Measurements from ENCODE around the gene AQP3.

The AQP3 gene

GRCh38 chr9:33443047-33443446 lies 4.3 kb downstream of the AQP3 start:
- Histone ChIP-seq H3K9me3 (ENCODE audit: severe bottlenecking) (no peaks in the 10 kb centered on the region), H3K4me1 (ENCODE audit: insufficient read depth, poor library complexity, severe bottlenecking) (peaks cover 38% of the 10 kb centered on the region), H3K36me3 (ENCODE audit: low read depth) (no peaks in the 10 kb centered on the region), H3K27me3 (ENCODE audit: insufficient read depth, poor library complexity, severe bottlenecking) (no peaks in the 10 kb centered on the region), H3K27ac (ENCODE audit: poor library complexity, severe bottlenecking) (peak overlapping the region; percentile 12), H3K4me3 (ENCODE audit: severe bottlenecking) (no peak overlapping the region)
- TF ChIP-seq CTCF (IDR thresholded peaks at IDR 0.05; ENCODE audit: poor library complexity, severe bottlenecking) = no peak
- DNase-seq (ENCODE audit: low spot score) = peak; percentile 81
- peak; percentile 50 for ATAC-seq (ENCODE audit: low read depth)

GRCh38 chr9:33442125-33442524 lies 5.3 kb downstream of the AQP3 start:
- TF ChIP-seq CTCF (IDR thresholded peaks at IDR 0.05; ENCODE audit: poor library complexity, severe bottlenecking) = no peak
- ATAC-seq (ENCODE audit: low read depth) (no peak), DNase-seq (ENCODE audit: low spot score) (no peak)
- Histone ChIP-seq H3K4me3 (ENCODE audit: severe bottlenecking) (no peak overlapping the region), H3K4me1 (ENCODE audit: insufficient read depth, poor library complexity, severe bottlenecking) (peaks cover 36% of the 10 kb centered on the region), H3K27ac (ENCODE audit: poor library complexity, severe bottlenecking) (no peak overlapping the region), H3K27me3 (ENCODE audit: insufficient read depth, poor library complexity, severe bottlenecking) (no peaks in the 10 kb centered on the region), H3K9me3 (ENCODE audit: severe bottlenecking) (no peaks in the 10 kb centered on the region), H3K36me3 (ENCODE audit: low read depth) (no peaks in the 10 kb centered on the region)

DNA sequence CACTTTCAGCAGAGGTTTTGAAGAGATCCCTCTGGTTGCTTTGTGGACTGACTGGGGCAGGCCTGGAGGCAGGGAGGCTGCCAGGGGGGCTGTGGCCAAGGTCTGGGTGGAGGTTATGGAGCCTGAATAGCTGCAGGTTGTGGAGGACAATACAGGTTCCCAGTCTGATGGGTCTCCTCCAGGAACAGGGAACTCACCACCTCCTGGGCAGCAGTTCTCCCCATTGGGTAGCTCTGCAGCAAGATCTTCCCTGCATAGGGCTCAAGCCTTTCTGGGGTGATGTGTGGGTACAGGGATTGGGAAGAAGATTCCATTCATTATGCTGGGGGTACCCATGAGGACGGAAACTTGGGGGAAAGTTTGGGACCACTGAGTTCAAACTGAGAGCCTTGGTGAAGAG lies 6.8 kb downstream of the AQP3 start:
- DNase-seq (ENCODE audit: low spot score) (no peak), ATAC-seq (ENCODE audit: low read depth) (no peak)
- TF ChIP-seq CTCF (IDR thresholded peaks at IDR 0.05; ENCODE audit: poor library complexity, severe bottlenecking) = no peak
- H3K4me1 ChIP-seq (ENCODE audit: insufficient read depth, poor library complexity, severe bottlenecking) = peaks cover 24% of the 10 kb centered on the region
- H3K36me3 ChIP-seq (ENCODE audit: low read depth) = no peaks in the 10 kb centered on the region
- no peaks in the 10 kb centered on the region for H3K27me3 ChIP-seq (ENCODE audit: insufficient read depth, poor library complexity, severe bottlenecking)
- H3K4me3 ChIP-seq (ENCODE audit: severe bottlenecking) = no peak overlapping the region
- H3K9me3 ChIP-seq (ENCODE audit: severe bottlenecking) = no peaks in the 10 kb centered on the region
- no peak overlapping the region for H3K27ac ChIP-seq (ENCODE audit: poor library complexity, severe bottlenecking)

DNA sequence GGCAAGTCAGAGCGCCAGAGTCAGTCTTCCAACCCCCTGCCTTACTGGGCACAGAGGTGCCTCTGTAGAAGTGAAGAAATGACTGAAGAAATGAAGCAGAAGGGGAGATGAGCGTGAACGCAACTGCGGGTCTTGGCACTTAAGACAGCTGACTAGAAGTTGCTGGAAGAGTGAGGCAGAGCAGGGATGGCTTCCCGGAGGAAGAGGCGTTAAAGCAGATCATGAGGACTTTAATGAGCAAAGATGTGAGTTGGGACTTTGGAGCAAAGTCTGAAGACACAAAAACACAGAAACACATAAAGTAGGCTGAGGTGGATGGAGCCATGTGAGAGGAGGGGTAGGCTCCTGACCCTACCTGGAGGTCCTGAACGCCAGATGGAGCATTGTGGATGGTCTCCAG lies 7.2 kb downstream of the AQP3 start:
- no peak overlapping the region for H3K27ac ChIP-seq (ENCODE audit: poor library complexity, severe bottlenecking)
- DNase-seq (ENCODE audit: low spot score) (no peak), ATAC-seq (ENCODE audit: low read depth) (no peak)
- H3K4me3 ChIP-seq (ENCODE audit: severe bottlenecking) = no peak overlapping the region
- TF ChIP-seq CTCF (IDR thresholded peaks at IDR 0.05; ENCODE audit: poor library complexity, severe bottlenecking) = no peak
- H3K27me3 ChIP-seq (ENCODE audit: insufficient read depth, poor library complexity, severe bottlenecking) = no peaks in the 10 kb centered on the region
- no peaks in the 10 kb centered on the region for H3K36me3 ChIP-seq (ENCODE audit: low read depth)
- H3K9me3 ChIP-seq (ENCODE audit: severe bottlenecking) = no peaks in the 10 kb centered on the region
- peaks cover 20% of the 10 kb centered on the region for H3K4me1 ChIP-seq (ENCODE audit: insufficient read depth, poor library complexity, severe bottlenecking)

DNA sequence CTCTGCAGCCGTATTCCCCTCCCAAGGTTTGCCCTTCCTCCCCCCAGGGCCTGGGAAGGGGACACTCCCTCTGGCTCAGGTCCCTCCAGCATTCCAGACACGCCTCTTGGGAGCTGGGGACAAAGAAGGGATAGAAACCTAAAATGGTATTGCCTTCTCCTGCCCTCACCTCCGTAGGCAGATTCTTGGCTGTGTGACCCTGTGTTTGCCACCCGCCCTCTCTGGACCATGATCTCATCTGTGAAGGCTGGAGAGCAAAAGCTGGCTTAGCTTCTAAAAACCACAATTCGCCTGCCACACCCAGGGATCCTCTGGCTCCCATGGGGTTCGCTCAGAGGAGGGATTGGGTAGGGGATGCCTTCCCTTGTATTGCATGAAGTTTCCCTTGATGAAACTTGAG lies 7.7 kb downstream of the AQP3 start:
- H3K4me1 ChIP-seq (ENCODE audit: insufficient read depth, poor library complexity, severe bottlenecking) = peaks cover 17% of the 10 kb centered on the region

More for the DNA sequence above, 7.7 kb downstream of the AQP3 start:
- H3K9me3 ChIP-seq (ENCODE audit: severe bottlenecking) = no peaks in the 10 kb centered on the region
- ATAC-seq (ENCODE audit: low read depth) (no peak), DNase-seq (ENCODE audit: low spot score) (no peak)
- TF ChIP-seq CTCF (IDR thresholded peaks at IDR 0.05; ENCODE audit: poor library complexity, severe bottlenecking) = no peak
- H3K36me3 ChIP-seq (ENCODE audit: low read depth) = no peaks in the 10 kb centered on the region
- H3K4me3 ChIP-seq (ENCODE audit: severe bottlenecking) = no peak overlapping the region
- H3K27ac ChIP-seq (ENCODE audit: poor library complexity, severe bottlenecking) = no peak overlapping the region
- no peaks in the 10 kb centered on the region for H3K27me3 ChIP-seq (ENCODE audit: insufficient read depth, poor library complexity, severe bottlenecking)
